ENCODE measurements around the gene ZNF813. TPM values are rescaled to one million over a fixed set of nuclear protein-coding genes. Genes with fewer than 3 reads are reported as not detected.

ZNF813 gene
- total RNA-seq, 1 experiment from 2014 or later, result 12.0 TPM

Other genes with a start within 250 kb of the ZNF813 start
- gene ZNF677, start 212.9 kb upstream of the ZNF813 start, total RNA-seq (2014; rRNA removed; shearing (Covaris generic)), result 1.00 and 1.0 TPM in 2 replicates
- gene VN1R2, start 209.4 kb upstream of the ZNF813 start, total RNA-seq (2014; rRNA removed; shearing (Covaris generic)), result not detected in 2 replicates
- gene VN1R4, start 200.0 kb upstream of the ZNF813 start, total RNA-seq (2014; rRNA removed; shearing (Covaris generic)), result not detected in 2 replicates
- 9.9 and 17.1 TPM in 2 replicates for gene ZNF845, start 134.0 kb upstream of the ZNF813 start, total RNA-seq (2014; rRNA removed; shearing (Covaris generic))
- 11.3 and 23.6 TPM in 2 replicates for gene ZNF525, start 102.0 kb upstream of the ZNF813 start, total RNA-seq (2014; rRNA removed; shearing (Covaris generic))
- 12.4 and 14.4 TPM in 2 replicates for gene ZNF765, start 72.6 kb upstream of the ZNF813 start, total RNA-seq (2014; rRNA removed; shearing (Covaris generic))
- gene ZNF761, start 35.7 kb upstream of the ZNF813 start, total RNA-seq (2014; rRNA removed; shearing (Covaris generic)), result 29.7 and 44.9 TPM in 2 replicates
- 23.2 and 32.4 TPM in 2 replicates for gene ZNF331, start 70.4 kb downstream of the ZNF813 start, total RNA-seq (2014; rRNA removed; shearing (Covaris generic))
- gene DPRX, start 164.3 kb downstream of the ZNF813 start, total RNA-seq (2014; rRNA removed; shearing (Covaris generic)), result 0.59 TPM in 1 of 2 replicates, not detected in the other